ENCODE results near the gene HAND2. TPM values are rescaled to one million over a fixed set of nuclear protein-coding genes. Genes with fewer than 3 reads are reported as not detected.

HAND2 gene
- total RNA-seq, 1 donor from 2014 or later: 6.0 TPM

DNA sequence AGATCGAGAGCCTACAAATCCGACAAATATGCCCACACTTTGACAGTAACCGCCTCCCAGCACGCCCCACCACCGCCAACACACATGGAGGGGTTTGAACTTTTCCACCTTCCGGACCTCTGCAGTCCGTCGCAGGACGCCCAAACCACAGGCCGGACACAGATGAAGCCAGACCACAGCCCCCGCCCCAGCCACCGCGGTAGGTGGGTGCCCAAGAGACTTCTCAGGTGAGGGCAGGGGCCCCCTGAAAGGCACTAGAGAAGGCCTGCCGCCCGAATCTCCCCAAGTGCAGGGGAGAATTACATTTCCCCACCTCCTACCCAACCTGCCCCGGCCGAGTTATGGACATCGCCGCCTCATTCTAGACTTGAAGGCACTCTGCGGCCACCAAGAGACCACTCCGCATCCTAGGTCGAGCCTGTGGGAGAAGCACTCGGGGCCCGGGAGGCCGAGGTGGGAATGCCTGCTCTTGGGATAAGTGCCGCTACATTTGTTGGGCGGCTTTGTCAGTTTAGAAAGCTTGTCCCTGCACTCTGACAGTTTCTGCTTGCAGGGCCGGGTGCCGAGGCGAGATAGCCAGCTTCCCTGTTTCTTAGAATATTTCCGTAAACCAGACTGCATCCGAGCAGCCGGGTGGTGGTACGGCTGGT is 21.5 kb downstream of the HAND2 start:
- Histone ChIP-seq H3K4me1 (peaks cover 0 to 12% of the 10 kb centered on the region in 2 donors), H3K36me3 (no peaks in the 10 kb centered on the region), H3K9me3 (no peaks in the 10 kb centered on the region), H3K4me3 (peak overlapping the region; percentile 51 to 68), H3K27ac (peak overlapping the region; percentile 76 to 82), H3K27me3 (no peaks in the 10 kb centered on the region)
- intact Hi-C loops (cut with DNase I): loop anchor here (5.0 to 10.0 kb wide), 3 partner anchors 614 to 776 kb away; partner anchors contain the start of genes CEP44 and FBXO8
- peak in 1 of 2 donors; percentile 61 for DNase-seq (ENCODE audit: low spot score in 2 of 2)
- TF ChIP-seq, protein P1, sequence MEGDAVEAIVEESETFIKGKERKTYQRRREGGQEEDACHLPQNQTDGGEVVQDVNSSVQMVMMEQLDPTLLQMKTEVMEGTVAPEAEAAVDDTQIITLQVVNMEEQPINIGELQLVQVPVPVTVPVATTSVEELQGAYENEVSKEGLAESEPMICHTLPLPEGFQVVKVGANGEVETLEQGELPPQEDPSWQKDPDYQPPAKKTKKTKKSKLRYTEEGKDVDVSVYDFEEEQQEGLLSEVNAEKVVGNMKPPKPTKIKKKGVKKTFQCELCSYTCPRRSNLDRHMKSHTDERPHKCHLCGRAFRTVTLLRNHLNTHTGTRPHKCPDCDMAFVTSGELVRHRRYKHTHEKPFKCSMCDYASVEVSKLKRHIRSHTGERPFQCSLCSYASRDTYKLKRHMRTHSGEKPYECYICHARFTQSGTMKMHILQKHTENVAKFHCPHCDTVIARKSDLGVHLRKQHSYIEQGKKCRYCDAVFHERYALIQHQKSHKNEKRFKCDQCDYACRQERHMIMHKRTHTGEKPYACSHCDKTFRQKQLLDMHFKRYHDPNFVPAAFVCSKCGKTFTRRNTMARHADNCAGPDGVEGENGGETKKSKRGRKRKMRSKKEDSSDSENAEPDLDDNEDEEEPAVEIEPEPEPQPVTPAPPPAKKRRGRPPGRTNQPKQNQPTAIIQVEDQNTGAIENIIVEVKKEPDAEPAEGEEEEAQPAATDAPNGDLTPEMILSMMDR (IDR thresholded peaks at IDR 0.05): no peak

GRCh38 chr4:173507471-173508385 is 22.3 kb downstream of the HAND2 start:
- Histone ChIP-seq H3K9me3 (no peaks in the 10 kb centered on the region), H3K4me1 (peaks cover 0 to 12% of the 10 kb centered on the region in 2 donors), H3K27ac (no peak overlapping the region), H3K4me3 (no peak overlapping the region), H3K36me3 (no peaks in the 10 kb centered on the region), H3K27me3 (no peaks in the 10 kb centered on the region)
- DNase-seq (ENCODE audit: low spot score in 2 of 2): no peak
- TF ChIP-seq, protein P1 (IDR thresholded peaks at IDR 0.05): no peak
- intact Hi-C loops (cut with DNase I): loop anchor here (2.0 to 10.0 kb wide), 5 partner anchors 319 to 777 kb away; partner anchors contain the start of genes CEP44 and FBXO8

DNA sequence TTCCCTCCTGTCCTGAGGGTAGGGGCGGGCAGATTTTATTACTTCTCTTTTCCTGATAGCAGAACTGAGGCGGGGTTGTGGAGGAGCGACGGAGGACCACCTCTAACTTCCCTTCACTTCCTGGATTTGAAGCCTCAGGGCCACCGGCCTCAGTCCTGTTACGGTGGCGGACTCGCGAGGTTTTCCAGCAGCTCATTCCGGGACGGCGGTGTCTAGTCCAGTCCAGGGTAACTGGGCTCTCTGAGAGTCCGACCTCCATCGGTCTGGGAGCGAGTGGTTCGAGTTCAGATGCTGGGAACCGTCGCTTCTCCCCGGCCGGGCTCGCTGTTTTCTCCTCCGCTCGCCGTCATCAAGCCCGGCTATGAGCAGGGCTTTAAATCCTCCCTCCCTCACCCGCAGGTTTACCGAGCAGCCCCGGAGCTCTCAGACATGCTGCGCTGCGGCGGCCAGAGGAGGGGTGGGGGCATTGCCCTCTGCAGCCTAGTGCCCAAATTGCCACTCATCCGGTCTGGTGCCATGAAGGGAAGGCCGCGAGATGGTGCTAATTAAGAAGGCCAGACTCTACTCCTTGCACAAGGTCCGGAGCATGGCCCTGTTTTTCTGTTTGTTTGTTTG is 23.3 kb downstream of the HAND2 start:
- Histone ChIP-seq H3K4me3 (peak overlapping the region in 1 of 2 donors; percentile 0), H3K36me3 (no peaks in the 10 kb centered on the region), H3K27ac (peak overlapping the region in 1 of 2 donors; percentile 4), H3K9me3 (no peaks in the 10 kb centered on the region), H3K27me3 (no peaks in the 10 kb centered on the region), H3K4me1 (peaks cover 0 to 12% of the 10 kb centered on the region in 2 donors)
- intact Hi-C loops (cut with DNase I): loop anchor here (1.0 to 10.0 kb wide), 6 partner anchors 242 to 778 kb away; partner anchors contain the start of genes CEP44 and FBXO8
- TF ChIP-seq, protein P1 (IDR thresholded peaks at IDR 0.05): no peak
- DNase-seq (ENCODE audit: low spot score in 2 of 2): peak in 1 of 2 donors; percentile 61

GRCh38 chr4:173505924-173506518 is 24.0 kb downstream of the HAND2 start:
- Histone ChIP-seq H3K9me3 (no peaks in the 10 kb centered on the region), H3K27me3 (no peaks in the 10 kb centered on the region), H3K4me1 (peaks cover 0 to 12% of the 10 kb centered on the region in 2 donors), H3K27ac (peak overlapping the region in 1 of 2 donors; percentile 4), H3K36me3 (no peaks in the 10 kb centered on the region), H3K4me3 (peak overlapping the region in 1 of 2 donors; percentile 0)
- intact Hi-C loops (cut with DNase I): loop anchor here (1.0 to 10.0 kb wide), 6 partner anchors 242 to 779 kb away; partner anchors contain the start of genes CEP44 and FBXO8
- DNase-seq (ENCODE audit: low spot score in 2 of 2): peak in 1 of 2 donors; percentile 85
- TF ChIP-seq, protein P1 (IDR thresholded peaks at IDR 0.05): peak; percentile 66 to 89 (median 82)

DNA sequence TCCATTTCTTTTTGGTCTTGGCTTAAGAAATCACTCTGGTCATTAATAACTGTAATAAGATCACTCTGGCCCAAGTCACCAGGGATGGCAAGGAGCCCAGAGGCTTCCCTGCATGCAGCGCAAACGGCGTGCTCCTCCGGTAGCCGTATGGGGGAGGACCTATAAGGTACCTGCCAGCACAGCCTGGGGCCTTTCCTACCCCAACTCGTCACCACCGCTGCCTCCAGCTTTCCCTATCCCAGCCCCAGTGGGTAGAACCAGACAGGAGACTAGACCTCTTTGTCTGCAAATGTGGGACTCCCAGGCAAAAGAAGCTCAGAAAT is 25.9 kb downstream of the HAND2 start:
- peak in 1 of 2 donors; percentile 62 for DNase-seq (ENCODE audit: low spot score in 2 of 2)
- Histone ChIP-seq H3K4me3 (peak overlapping the region in 1 of 2 donors; percentile 20), H3K27ac (no peak overlapping the region), H3K36me3 (no peaks in the 10 kb centered on the region), H3K4me1 (peaks cover 0 to 10% of the 10 kb centered on the region in 2 donors), H3K27me3 (no peaks in the 10 kb centered on the region), H3K9me3 (no peaks in the 10 kb centered on the region)
- TF ChIP-seq, protein P1 (IDR thresholded peaks at IDR 0.05): no peak
- intact Hi-C loops (cut with DNase I): loop anchor here (10.0 kb wide), 1 partner anchor 781 kb away; the partner anchor contains the start of genes CEP44 and FBXO8

Measured in ascending aorta (tissue), 2 donors.